NCI-H774 (cell line): Measurements from ENCODE around the gene CLOCK.

ENCODE experiments used
- DNase-seq: peaks from one replicate; lab custom pipeline; 2025; lab: John Stamatoyannopoulos, UW

The CLOCK gene

DNA sequence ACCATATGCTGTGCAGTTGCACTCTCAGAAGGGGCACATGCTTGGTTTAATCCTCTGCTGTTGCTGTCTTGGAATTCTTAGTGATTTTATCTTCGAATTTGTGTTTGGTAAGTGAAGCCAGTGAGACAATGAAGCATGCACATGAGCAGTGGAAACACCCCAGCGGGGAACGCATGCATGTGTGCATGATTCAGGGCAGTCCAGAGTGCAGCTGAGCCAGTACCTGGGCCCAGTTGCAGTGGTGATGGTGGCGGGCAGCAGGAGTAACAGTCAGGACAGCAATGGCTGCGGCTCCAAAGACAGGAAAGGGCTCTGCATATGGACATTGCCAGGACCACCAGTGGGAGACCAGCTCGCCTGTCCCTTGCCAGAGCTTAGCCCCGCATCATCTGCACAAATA is 165.2 kb downstream of the CLOCK start:
- DNase-seq: no peak

DNA sequence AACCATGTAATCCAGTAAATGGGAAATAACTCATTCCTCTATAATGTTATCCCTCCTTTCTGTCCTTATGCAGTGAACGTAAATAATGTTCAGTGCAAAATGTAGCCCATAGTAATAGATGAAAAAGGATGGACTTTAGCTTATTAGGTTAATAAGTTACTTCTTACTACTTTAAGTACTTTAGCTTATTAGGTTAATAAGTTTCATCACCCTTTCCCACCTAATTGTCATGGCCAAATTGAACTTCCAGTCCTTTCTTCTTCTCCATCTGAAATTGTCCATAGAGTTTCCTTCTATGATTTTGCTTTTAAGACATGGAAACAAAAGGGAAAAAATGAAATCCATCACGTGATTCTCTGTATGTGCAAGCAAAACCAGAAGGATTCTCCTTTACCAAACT is 166.1 kb downstream of the CLOCK start:
- no peak for DNase-seq

DNA sequence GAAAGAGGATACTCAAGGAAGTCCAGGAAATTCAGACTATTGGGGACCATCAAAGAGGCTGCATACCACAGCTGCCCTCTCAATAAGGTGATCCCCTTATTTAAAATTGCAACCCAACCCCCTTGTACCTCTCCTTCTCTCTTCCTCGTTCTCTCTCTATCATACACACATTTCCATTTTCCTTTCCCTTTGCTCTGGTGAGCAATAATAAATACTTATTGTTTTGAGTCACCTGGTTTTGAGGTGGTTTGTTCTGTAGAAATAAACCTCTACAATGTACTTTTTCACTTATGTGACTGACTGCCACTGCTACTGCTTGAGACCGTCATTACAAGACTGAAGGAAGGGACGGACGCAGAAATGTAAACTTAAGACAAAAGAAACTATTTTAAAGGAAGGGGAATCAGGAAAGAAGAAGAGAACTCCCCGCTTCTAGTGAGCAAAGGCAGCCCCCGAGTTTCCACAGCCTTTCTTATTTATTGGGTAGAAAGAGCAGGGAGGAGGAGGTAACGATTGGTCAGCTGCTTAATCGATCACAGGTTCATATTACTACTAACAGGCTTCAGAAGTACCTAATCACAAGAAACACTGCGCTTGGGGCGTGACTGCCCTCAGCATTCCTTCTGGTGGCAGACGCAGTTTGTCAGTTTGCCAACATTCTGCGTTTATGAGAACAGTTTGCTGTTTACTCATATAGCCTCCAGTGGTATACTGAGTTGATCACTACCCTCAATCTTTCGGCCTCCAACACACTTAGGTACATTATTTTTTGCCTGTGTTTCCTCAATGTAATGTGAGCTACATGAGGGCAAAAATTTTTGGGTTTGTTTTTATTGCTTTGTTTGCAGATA is 167.9 kb downstream of the CLOCK start:
- DNase-seq: no peak
